ENCODE measurements around the gene GSS. TPM values are rescaled to one million over a fixed set of nuclear protein-coding genes. Genes with fewer than 3 reads are reported as not detected.
A peak's percentile ranks its signal among the peaks of the same experiment; 100 is the strongest.
"Not testable (repeated sequence)": the region's sequence is repeated elsewhere in the genome, so short reads cannot be mapped to it uniquely, and the experiment has no call there.

The GSS gene
- total RNA-seq, 1 donor from 2014 or later: 56.6 TPM

- peak; percentile 63 for DNase-seq (ENCODE audit: low spot score)
These were observed 47.8 kb downstream of the GSS start for GRCh38 chr20:34907616-34908469.

- DNase-seq (ENCODE audit: low spot score): no peak
These were observed 51.4 kb downstream of the GSS start for GRCh38 chr20:34904202-34904621.

- DNase-seq (ENCODE audit: low spot score): not testable (repeated sequence)
These were observed 56.9 kb downstream of the GSS start for GRCh38 chr20:34898731-34899130.

GRCh38 chr20:34898129-34898528, 57.5 kb downstream of the GSS start:
- not testable (repeated sequence) for DNase-seq (ENCODE audit: low spot score)

- DNase-seq (ENCODE audit: low spot score): no peak
These were observed 59.5 kb downstream of the GSS start for GRCh38 chr20:34896086-34896621.

- DNase-seq (ENCODE audit: low spot score): no peak
These were observed 60.1 kb downstream of the GSS start for GRCh38 chr20:34895465-34895864.

GRCh38 chr20:34894723-34895122, 60.9 kb downstream of the GSS start:
- no peak for DNase-seq (ENCODE audit: low spot score)

GRCh38 chr20:34892671-34893070, 62.9 kb downstream of the GSS start:
- no peak for DNase-seq (ENCODE audit: low spot score)

- DNase-seq (ENCODE audit: low spot score): no peak
These were observed 64.2 kb downstream of the GSS start for GRCh38 chr20:34891166-34892062.

GRCh38 chr20:34888468-34888867, 67.1 kb downstream of the GSS start:
- no peak for DNase-seq (ENCODE audit: low spot score)

GRCh38 chr20:34887023-34887422, 68.6 kb downstream of the GSS start:
- no peak for DNase-seq (ENCODE audit: low spot score)

- DNase-seq (ENCODE audit: low spot score): no peak
These were observed 69.5 kb downstream of the GSS start for GRCh38 chr20:34886122-34886521.

- no peak for DNase-seq (ENCODE audit: low spot score)
These were observed 71.3 kb downstream of the GSS start for GRCh38 chr20:34884260-34884659.

- no peak for DNase-seq (ENCODE audit: low spot score)
These were observed 71.8 kb downstream of the GSS start for GRCh38 chr20:34883809-34884208.

- no peak for DNase-seq (ENCODE audit: low spot score)
These were observed 72.4 kb downstream of the GSS start for GRCh38 chr20:34883087-34883688.

GRCh38 chr20:34881689-34882088, 73.9 kb downstream of the GSS start:
- DNase-seq (ENCODE audit: low spot score): no peak

- DNase-seq (ENCODE audit: low spot score): not testable (repeated sequence)
These were observed 74.6 kb downstream of the GSS start for GRCh38 chr20:34880971-34881370.

- no peak for DNase-seq (ENCODE audit: low spot score)
These were observed 75.3 kb downstream of the GSS start for GRCh38 chr20:34880215-34880850.
